Activated T-helper 1 cell treated with anti-CD3 and anti-CD28 coated beads, Interleukin-12 subunit alpha, Interleukin-12 subunit beta, Interleukin-2, Interleukin-4 antibody, amounts not matched to agents 30 ng/mL and 10 ng/mL and 1 ng/mL, durations not matched to agents 14 hours and 24 hours and 36 hours (primary cell): ENCODE data around the gene CELSR3. TPM values are rescaled to one million over a fixed set of nuclear protein-coding genes. Genes with fewer than 3 reads are reported as not detected.
A peak's percentile ranks its signal among the peaks of the same experiment; 100 is the strongest.

ENCODE experiments used
- DNase-seq: peaks from one replicate; pipeline ENCODE4 v3.0.0; 2021; ENCODE audit warnings: low spot score
- H3K27ac Mint-ChIP-seq: one replicate; pipeline ENCODE4 v1.8.0; 2021; ENCODE audit warnings: mild to moderate bottlenecking, mixed read lengths
- H3K27me3 Mint-ChIP-seq: one replicate; pipeline ENCODE4 v1.8.0; 2022; ENCODE audit warnings: mild to moderate bottlenecking, moderate library complexity, mixed read lengths; ENCODE audit not compliant: insufficient read depth
- H3K36me3 Mint-ChIP-seq: one replicate; pipeline ENCODE4 v1.8.0; 2021; ENCODE audit warnings: low read depth, mixed read lengths
- H3K4me1 Mint-ChIP-seq: one replicate; pipeline ENCODE4 v1.8.0; 2021; ENCODE audit warnings: low read depth, mixed read lengths
- H3K4me3 Mint-ChIP-seq: one replicate; pipeline ENCODE4 v1.8.0; 2021; ENCODE audit warnings: mild to moderate bottlenecking, moderate library complexity, mixed read lengths
- H3K9me3 Mint-ChIP-seq: one replicate; pipeline ENCODE4 v1.8.0; 2021; ENCODE audit warnings: mixed read lengths
- intact Hi-C: fragments of 100-400 bp; cut with micrococcal nuclease; formaldehyde crosslinking; loops from one replicate; pipeline ENCODE4 v1.15.1; 2024
- total RNA-seq: library from RNA; stranded (reverse); gene quantifications from 2 replicates; pipeline ENCODE4 v1.2.3, GENCODE V29; 2022

CELSR3 gene
- total RNA-seq, 1 donor from 2014 or later, result 11.6 TPM

GRCh38 chr3:48664929-48665328, 2.2 kb upstream of the CELSR3 start:
- Mint-ChIP-seq H3K27me3 (peaks cover 15% of the 10 kb centered on the region), H3K9me3 (no peaks in the 10 kb centered on the region), H3K27ac (no peak overlapping the region), H3K4me3 (no peak overlapping the region), H3K4me1 (peaks cover 15% of the 10 kb centered on the region), H3K36me3 (peaks cover 7% of the 10 kb centered on the region)
- intact Hi-C loops, result loop anchor here (1.0 to 2.0 kb wide), 5 partner anchors 9 to 108 kb away; partner anchors contain the start of genes NCKIPSD, PFKFB4, SLC26A6 and UQCRC1
- DNase-seq, result no peak

GRCh38 chr3:48664313-48664644, 1.6 kb upstream of the CELSR3 start:
- Mint-ChIP-seq H3K4me3 (peak overlapping the region; percentile 95), H3K4me1 (peaks cover 15% of the 10 kb centered on the region), H3K9me3 (no peaks in the 10 kb centered on the region), H3K27me3 (peaks cover 15% of the 10 kb centered on the region), H3K27ac (no peak overlapping the region), H3K36me3 (peaks cover 7% of the 10 kb centered on the region)
- intact Hi-C loops, result loop anchor here (1.0 to 2.0 kb wide), 5 partner anchors 8 to 107 kb away; partner anchors contain the start of genes NCKIPSD, PFKFB4, SLC26A6 and UQCRC1
- DNase-seq, result no peak

GRCh38 chr3:48663489-48664312, 1.0 kb upstream of the CELSR3 start:
- Mint-ChIP-seq H3K36me3 (peaks cover 7% of the 10 kb centered on the region), H3K4me3 (peak overlapping the region; percentile 95), H3K9me3 (no peaks in the 10 kb centered on the region), H3K27ac (peak overlapping the region; percentile 96), H3K27me3 (peaks cover 15% of the 10 kb centered on the region), H3K4me1 (peaks cover 15% of the 10 kb centered on the region)
- intact Hi-C loops, result loop anchor here (1.0 to 2.0 kb wide), 7 partner anchors 7 to 190 kb away; partner anchors contain the start of genes IP6K2, NCKIPSD, PFKFB4 and SLC26A6
- DNase-seq, result peak; percentile 92

- Mint-ChIP-seq H3K4me3 (peak overlapping the region; percentile 39), H3K36me3 (peaks cover 2% of the 10 kb centered on the region), H3K27me3 (peaks cover 15% of the 10 kb centered on the region), H3K4me1 (peaks cover 15% of the 10 kb centered on the region), H3K27ac (no peak overlapping the region), H3K9me3 (no peaks in the 10 kb centered on the region)
- DNase-seq, result no peak
- intact Hi-C loops, result no loop called here
These were observed 437 bp downstream of the CELSR3 start for GRCh38 chr3:48662145-48662752.

GRCh38 chr3:48661501-48662144, 1.1 kb downstream of the CELSR3 start:
- Mint-ChIP-seq H3K27me3 (peaks cover 15% of the 10 kb centered on the region), H3K9me3 (no peaks in the 10 kb centered on the region), H3K4me3 (peak overlapping the region; percentile 39), H3K27ac (no peak overlapping the region), H3K4me1 (peaks cover 15% of the 10 kb centered on the region), H3K36me3 (peaks cover 2% of the 10 kb centered on the region)
- peak; percentile 79 for DNase-seq
- intact Hi-C loops, result no loop called here

- H3K27ac Mint-ChIP-seq, result no peak overlapping the region
- H3K36me3 Mint-ChIP-seq, result no peaks in the 10 kb centered on the region
- no peak for DNase-seq
- H3K4me1 Mint-ChIP-seq, result peaks cover 15% of the 10 kb centered on the region
- intact Hi-C loops, result no loop called here
- H3K9me3 Mint-ChIP-seq, result no peaks in the 10 kb centered on the region
- no peak overlapping the region for H3K4me3 Mint-ChIP-seq
- H3K27me3 Mint-ChIP-seq, result peaks cover 15% of the 10 kb centered on the region
These were observed 1.8 kb downstream of the CELSR3 start for GRCh38 chr3:48660800-48661400.

- DNase-seq, result no peak
- peak overlapping the region; percentile 79 for H3K27ac Mint-ChIP-seq
- peaks cover 4% of the 10 kb centered on the region for H3K36me3 Mint-ChIP-seq
- peak overlapping the region; percentile 76 for H3K4me3 Mint-ChIP-seq
- H3K9me3 Mint-ChIP-seq, result no peaks in the 10 kb centered on the region
- peaks cover 6% of the 10 kb centered on the region for H3K27me3 Mint-ChIP-seq
- peaks cover 7% of the 10 kb centered on the region for H3K4me1 Mint-ChIP-seq
- intact Hi-C loops, result loop anchor here (1.0 kb wide), 6 partner anchors 7 to 99 kb away; partner anchors contain the start of genes NCKIPSD, SLC26A6 and UQCRC1
These were observed 5.8 kb downstream of the CELSR3 start for GRCh38 chr3:48656841-48657281.

GRCh38 chr3:48656061-48656840, 6.4 kb downstream of the CELSR3 start:
- peaks cover 4% of the 10 kb centered on the region for H3K27me3 Mint-ChIP-seq
- intact Hi-C loops, result loop anchor here (1.0 kb wide), 6 partner anchors 8 to 98 kb away; partner anchors contain the start of genes NCKIPSD, SLC26A6 and UQCRC1
- H3K27ac Mint-ChIP-seq, result peak overlapping the region; percentile 89
- peak; percentile 80 for DNase-seq
- H3K9me3 Mint-ChIP-seq, result no peaks in the 10 kb centered on the region
- peaks cover 4% of the 10 kb centered on the region for H3K36me3 Mint-ChIP-seq
- H3K4me1 Mint-ChIP-seq, result peaks cover 7% of the 10 kb centered on the region
- peak overlapping the region; percentile 79 for H3K4me3 Mint-ChIP-seq

GRCh38 chr3:48655606-48656005, 7.1 kb downstream of the CELSR3 start:
- intact Hi-C loops, result loop anchor here (1.0 kb wide), 7 partner anchors 9 to 386 kb away; partner anchors contain the start of genes NCKIPSD, SLC26A6 and UQCRC1
- H3K27me3 Mint-ChIP-seq, result peaks cover 2% of the 10 kb centered on the region
- H3K9me3 Mint-ChIP-seq, result no peaks in the 10 kb centered on the region
- DNase-seq, result peak; percentile 41
- peaks cover 7% of the 10 kb centered on the region for H3K4me1 Mint-ChIP-seq
- peaks cover 4% of the 10 kb centered on the region for H3K36me3 Mint-ChIP-seq
- peak overlapping the region; percentile 79 for H3K4me3 Mint-ChIP-seq
- H3K27ac Mint-ChIP-seq, result peak overlapping the region; percentile 89

- no peaks in the 10 kb centered on the region for H3K9me3 Mint-ChIP-seq
- peaks cover 2% of the 10 kb centered on the region for H3K27me3 Mint-ChIP-seq
- DNase-seq, result no peak
- H3K4me1 Mint-ChIP-seq, result peaks cover 7% of the 10 kb centered on the region
- H3K27ac Mint-ChIP-seq, result peak overlapping the region; percentile 89
- peak overlapping the region; percentile 75 for H3K4me3 Mint-ChIP-seq
- peaks cover 4% of the 10 kb centered on the region for H3K36me3 Mint-ChIP-seq
- intact Hi-C loops, result loop anchor here (1.0 kb wide), 1 partner anchor 386 kb away; no protein-coding TSS in a partner anchor
These were observed 7.6 kb downstream of the CELSR3 start for GRCh38 chr3:48655063-48655462.

GRCh38 chr3:48652923-48653715, 9.6 kb downstream of the CELSR3 start:
- peaks cover 4% of the 10 kb centered on the region for H3K36me3 Mint-ChIP-seq
- H3K9me3 Mint-ChIP-seq, result no peaks in the 10 kb centered on the region
- H3K27ac Mint-ChIP-seq, result no peak overlapping the region
- H3K4me3 Mint-ChIP-seq, result no peak overlapping the region
- peaks cover 7% of the 10 kb centered on the region for H3K4me1 Mint-ChIP-seq
- DNase-seq, result no peak
- peaks cover 2% of the 10 kb centered on the region for H3K27me3 Mint-ChIP-seq
- intact Hi-C loops, result no loop called here
